ENCODE results near the gene SLC36A2. TPM values are rescaled to one million over a fixed set of nuclear protein-coding genes. Genes with fewer than 3 reads are reported as not detected.
"Not testable (repeated sequence)": the region's sequence is repeated elsewhere in the genome, so short reads cannot be mapped to it uniquely, and the experiment has no call there.

The SLC36A2 gene
- total RNA-seq, 2 experiments from 2014 or later: not detected

GRCh38 chr5:151312756-151313324 lies 34.5 kb downstream of the SLC36A2 start:
- no peak overlapping the region for H3K4me3 Mint-ChIP-seq
- no peak overlapping the region for H3K27ac Mint-ChIP-seq
- TF ChIP-seq CTCF (IDR thresholded peaks at IDR 0.05): no peak
- intact Hi-C loops (cut with micrococcal nuclease): no loop called here
- ChIA-PET CTCF (no interaction called here), POLR2A (no interaction called here)
- ATAC-seq (no peak), DNase-seq (no peak)
- H3K4me1 Mint-ChIP-seq (ENCODE audit: low read depth): no peaks in the 10 kb centered on the region
- H3K36me3 Mint-ChIP-seq (ENCODE audit: low read depth): no peaks in the 10 kb centered on the region
- peaks cover 8% of the 10 kb centered on the region for H3K9me3 Mint-ChIP-seq
- H3K27me3 Mint-ChIP-seq: peaks cover 5% of the 10 kb centered on the region

- ChIA-PET POLR2A (no interaction called here), CTCF (no interaction called here)
- ATAC-seq (no peak), DNase-seq (no peak)
- Mint-ChIP-seq H3K27ac (no peak overlapping the region), H3K9me3 (peaks cover 8% of the 10 kb centered on the region), H3K4me1 (ENCODE audit: low read depth) (no peaks in the 10 kb centered on the region), H3K27me3 (peaks cover 5% of the 10 kb centered on the region), H3K4me3 (no peak overlapping the region), H3K36me3 (ENCODE audit: low read depth) (no peaks in the 10 kb centered on the region)
- no peak for TF ChIP-seq CTCF (IDR thresholded peaks at IDR 0.05)
- intact Hi-C loops (cut with micrococcal nuclease): no loop called here
Observed at GRCh38 chr5:151310932-151311331, 36.4 kb downstream of the SLC36A2 start.

GRCh38 chr5:151309821-151310220 lies 37.5 kb downstream of the SLC36A2 start:
- POLR2A ChIA-PET; H3K9me3 Mint-ChIP-seq; H3K36me3 Mint-ChIP-seq (ENCODE audit: low read depth); DNase-seq; H3K4me1 Mint-ChIP-seq (ENCODE audit: low read depth); CTCF ChIA-PET; intact Hi-C loops (cut with micrococcal nuclease); H3K4me3 Mint-ChIP-seq; H3K27me3 Mint-ChIP-seq; ATAC-seq; H3K27ac Mint-ChIP-seq: not testable (repeated sequence)

- H3K4me1 Mint-ChIP-seq (ENCODE audit: low read depth); H3K27me3 Mint-ChIP-seq; H3K27ac Mint-ChIP-seq; POLR2A ChIA-PET; H3K4me3 Mint-ChIP-seq; ATAC-seq; intact Hi-C loops (cut with micrococcal nuclease); H3K36me3 Mint-ChIP-seq (ENCODE audit: low read depth); H3K9me3 Mint-ChIP-seq; CTCF ChIA-PET; DNase-seq: not testable (repeated sequence)
Observed at GRCh38 chr5:151309266-151309665, 38.1 kb downstream of the SLC36A2 start.

- DNase-seq (no peak), ATAC-seq (no peak)
- no peak for TF ChIP-seq CTCF (IDR thresholded peaks at IDR 0.05)
- peaks cover 3% of the 10 kb centered on the region for H3K27me3 Mint-ChIP-seq
- ChIA-PET POLR2A (no interaction called here), CTCF (no interaction called here)
- H3K4me3 Mint-ChIP-seq: no peak within 1 kb of the TSS
- H3K36me3 Mint-ChIP-seq (ENCODE audit: low read depth): no peaks in the 10 kb centered on the region
- no peak within 1 kb of the TSS for H3K27ac Mint-ChIP-seq
- no peaks in the 10 kb centered on the region for H3K9me3 Mint-ChIP-seq
- H3K4me1 Mint-ChIP-seq (ENCODE audit: low read depth): no peaks in the 10 kb centered on the region
- intact Hi-C loops (cut with micrococcal nuclease): no loop called here
Observed at GRCh38 chr5:151303666-151304065, 43.7 kb downstream of the SLC36A2 start, which contains the start of gene SLC36A3. SLC36A3 (minus strand) TSS chr5:151303766; CDS start chr5:151303354, 412 bp downstream.

GRCh38 chr5:151298063-151298855 lies 49.1 kb downstream of the SLC36A2 start:
- H3K27ac Mint-ChIP-seq: no peak overlapping the region
- no peaks in the 10 kb centered on the region for H3K9me3 Mint-ChIP-seq
- CTCF ChIA-PET: interaction anchor here (1.3 kb wide), 1 partner anchor 15 kb away, joined by 3 read pairs; no protein-coding TSS in a partner anchor
- H3K36me3 Mint-ChIP-seq (ENCODE audit: low read depth): no peaks in the 10 kb centered on the region
- ATAC-seq: no peak
- DNase-seq: no peak
- POLR2A ChIA-PET: no interaction called here
- peaks cover 4% of the 10 kb centered on the region for H3K27me3 Mint-ChIP-seq
- no peaks in the 10 kb centered on the region for H3K4me1 Mint-ChIP-seq (ENCODE audit: low read depth)
- no peak overlapping the region for H3K4me3 Mint-ChIP-seq
- no peak for TF ChIP-seq CTCF (IDR thresholded peaks at IDR 0.05)
- intact Hi-C loops (cut with micrococcal nuclease): no loop called here

Measured in activated CD8-positive, alpha-beta T cell treated with anti-CD3 and anti-CD28 coated beads for 36 hours (primary cell).